H1 (cell line): ENCODE measurements around the gene SCAF1. TPM values are rescaled to one million over a fixed set of nuclear protein-coding genes. Genes with fewer than 3 reads are reported as not detected.

Experiments
- CTCF ChIA-PET: fragments of 300-600 bp; sonication (Branson Sonifier 250); formaldehyde crosslinking; loops from one replicate; lab custom pipeline; 2021; ENCODE audit not compliant: partially characterized antibody; lab: Charles Lee
- POLR2A ChIA-PET: fragments of 300-600 bp; sonication (Branson Sonifier 250); formaldehyde crosslinking; loops from one replicate; lab custom pipeline; 2021; ENCODE audit warnings: inconsistent platforms; ENCODE audit not compliant: partially characterized antibody; lab: Charles Lee
- DNase-seq, 2 experiments: peaks; one replicate each; pipeline versions ENCODE4 v3.0.0 to v3.0.0-alpha.2; 2010 to 2022; ENCODE audit warnings: low spot score in 2 of 2, low read depth in 1 of 2, mixed read lengths in 1 of 2
- FAIRE-seq: peaks from 2 replicates; lab custom pipeline; 2011; peaks lifted over from hg19 to GRCh38; lab: Jason Lieb, UNC
- H2AFZ ChIP-seq: 2 replicates; pipeline ENCODE4 v1.8.1; 2012; ENCODE audit warnings: low read length, inconsistent platforms
- H2AK5ac ChIP-seq: 2 replicates; pipeline ENCODE4 v1.6.1; 2013; ENCODE audit warnings: low read depth, low read length
- H2BK120ac ChIP-seq: replicated peaks from 2 replicates; pipeline ENCODE3; 2013; ENCODE audit warnings: low read depth, low read length, inconsistent platforms
- H2BK12ac ChIP-seq: 2 replicates; pipeline ENCODE4 v1.6.1; 2013; ENCODE audit warnings: low read depth, low read length
- H2BK15ac ChIP-seq: 2 replicates; pipeline ENCODE4 v1.6.1; 2013; ENCODE audit warnings: low read length
- H2BK20ac ChIP-seq: 2 replicates; pipeline ENCODE4 v1.6.1; 2013; ENCODE audit warnings: low read length
- H2BK5ac ChIP-seq: 2 replicates; pipeline ENCODE4 v1.6.1; 2013; ENCODE audit warnings: low read depth, low read length
- H3K14ac ChIP-seq: 2 replicates; pipeline ENCODE4 v1.6.1; 2013; ENCODE audit warnings: inconsistent platforms; ENCODE audit not compliant: insufficient read length
- H3K18ac ChIP-seq: 2 replicates; pipeline ENCODE4 v1.6.1; 2013; ENCODE audit warnings: low read length; ENCODE audit errors: extremely low read depth
- H3K23ac ChIP-seq: 2 replicates; pipeline ENCODE4 v1.6.1; 2013; ENCODE audit warnings: inconsistent platforms; ENCODE audit not compliant: insufficient read length
- H3K23me2 ChIP-seq: 2 replicates; pipeline ENCODE4 v1.6.1; 2013; ENCODE audit warnings: low read depth, low read length
- H3K27ac ChIP-seq: 2 replicates; pipeline ENCODE4 v1.6.1; 2011; ENCODE audit warnings: low read depth, low read length, inconsistent platforms
- H3K27me3 ChIP-seq, 4 experiments: replicated peaks in 1 of 4; 1 replicate in 1 of 4; 2 replicates in 3 of 4; pipeline versions ENCODE4 v1.6.1 to v1.8.1; 2011 to 2013; ENCODE audit warnings: low read length in 3 of 4, mild to moderate bottlenecking in 3 of 4, inconsistent platforms in 2 of 4, mixed read lengths in 2 of 4, moderate library complexity in 1 of 4; ENCODE audit not compliant: control insufficient read depth in 3 of 4, insufficient read depth in 3 of 4; ENCODE audit errors: extremely low read depth in 1 of 4
- H3K36me3 ChIP-seq, 4 experiments: 2 replicates each; pipeline versions ENCODE4 v1.6.1 to v1.8.1; 2011 to 2013; ENCODE audit warnings: mild to moderate bottlenecking in 4 of 4, low read length in 3 of 4, moderate library complexity in 2 of 4, control low read depth in 1 of 4, inconsistent platforms in 1 of 4; ENCODE audit not compliant: insufficient read depth in 4 of 4, control insufficient read depth in 2 of 4
- H3K4ac ChIP-seq: replicated peaks from 2 replicates; pipeline ENCODE3; 2013; ENCODE audit warnings: low read length, low read depth, mixed read lengths, inconsistent platforms; ENCODE audit not compliant: insufficient read length
- H3K4me1 ChIP-seq, 4 experiments: replicated peaks in 1 of 4; 1 replicate in 1 of 4; 2 replicates in 3 of 4; pipeline versions ENCODE4 v1.6.1 to v1.8.1; 2011 to 2013; ENCODE audit warnings: low read length in 3 of 4, inconsistent platforms in 2 of 4, mixed read lengths in 1 of 4; ENCODE audit not compliant: insufficient read depth in 4 of 4, control insufficient read depth in 3 of 4
- H3K4me2 ChIP-seq, 2 experiments: 2 replicates each; pipeline versions ENCODE4 v1.6.1 to v1.8.1; 2011 to 2013; ENCODE audit warnings: low read depth in 2 of 2, low read length in 2 of 2, control low read depth in 1 of 2, inconsistent platforms in 1 of 2, mild to moderate bottlenecking in 1 of 2; ENCODE audit not compliant: insufficient read depth in 1 of 2
- H3K4me3 ChIP-seq, 4 experiments: fragments of 200-600, 300-600 bp in 1 of 4; sonication (generic), shearing (Covaris generic), sonication (Bioruptor Twin) in 1 of 4; 2 replicates each; pipeline versions ENCODE4 v1.5.1 to v1.8.1; 2011 to 2016; ENCODE audit warnings: low read length in 4 of 4, low read depth in 3 of 4, control low read depth in 2 of 4, inconsistent platforms in 2 of 4, mild to moderate bottlenecking in 2 of 4, mixed read lengths in 1 of 4, moderate library complexity in 1 of 4; ENCODE audit not compliant: insufficient read depth in 2 of 4; ENCODE audit errors: extremely low read depth in 1 of 4
- H3K56ac ChIP-seq: replicated peaks from 2 replicates; pipeline ENCODE3; 2013; ENCODE audit warnings: low read depth, mild to moderate bottlenecking, mixed read lengths, low read length, inconsistent platforms; ENCODE audit not compliant: insufficient read length
- H3K79me1 ChIP-seq: 2 replicates; pipeline ENCODE4 v1.6.1; 2013; ENCODE audit warnings: low read depth, low read length, control low read depth
- H3K79me2 ChIP-seq, 2 experiments: 2 replicates each; pipeline versions ENCODE4 v1.6.1 to v1.8.1; 2012 to 2013; ENCODE audit warnings: low read length in 2 of 2, mild to moderate bottlenecking in 2 of 2, inconsistent platforms in 1 of 2; ENCODE audit not compliant: insufficient read depth in 2 of 2, control insufficient read depth in 1 of 2
- H3K9ac ChIP-seq, 4 experiments: replicated peaks in 1 of 4; 1 replicate in 1 of 4; 2 replicates in 3 of 4; pipeline versions ENCODE4 v1.6.1 to v1.8.1; 2011 to 2013; ENCODE audit warnings: low read depth in 3 of 4, low read length in 3 of 4, control low read depth in 2 of 4, mild to moderate bottlenecking in 2 of 4, moderate library complexity in 2 of 4, inconsistent platforms in 1 of 4; ENCODE audit errors: extremely low read depth in 1 of 4
- H3K9me3 ChIP-seq, 2 experiments: 2 replicates each; pipeline versions ENCODE4 v1.6.1 to v1.8.1; 2012 to 2013; ENCODE audit warnings: mild to moderate bottlenecking in 2 of 2, moderate library complexity in 2 of 2, control low read depth in 1 of 2, inconsistent platforms in 1 of 2, low read depth in 1 of 2, low read length in 1 of 2, mixed read lengths in 1 of 2; ENCODE audit not compliant: insufficient read depth in 2 of 2
- H4K20me1 ChIP-seq, 2 experiments: replicated peaks in 1 of 2; 2 replicates each; pipeline versions ENCODE3 to v1.8.1; 2011 to 2013; ENCODE audit warnings: inconsistent platforms in 2 of 2, low read length in 2 of 2, mild to moderate bottlenecking in 1 of 2; ENCODE audit not compliant: insufficient read depth in 2 of 2, control insufficient read depth in 1 of 2
- H4K5ac ChIP-seq: 2 replicates; pipeline ENCODE4 v1.6.1; 2013; ENCODE audit warnings: low read length, low read depth, mixed read lengths, inconsistent platforms; ENCODE audit not compliant: insufficient read length
- H4K8ac ChIP-seq: 2 replicates; pipeline ENCODE4 v1.8.0; 2013; ENCODE audit warnings: mild to moderate bottlenecking, moderate library complexity, low read length, inconsistent platforms; ENCODE audit not compliant: insufficient read depth; ENCODE audit errors: extremely low read depth
- H4K91ac ChIP-seq: replicated peaks from 2 replicates; pipeline ENCODE3; 2013; ENCODE audit warnings: low read length, mixed read lengths, inconsistent platforms; ENCODE audit not compliant: insufficient read length
- POLR2AphosphoS5 ChIP-seq: IDR thresholded peaks from 2 replicates; pipeline ENCODE4 v1.6.1; 2011; ENCODE audit warnings: low read depth, low read length
- TEAD4 ChIP-seq: IDR thresholded peaks from 2 replicates; pipeline ENCODE4 v1.6.1; 2012; ENCODE audit warnings: low read depth, low read length, inconsistent platforms, mixed read lengths
- WGBS, 2 experiments: shearing (Covaris generic) in 1 of 2; methylation state at CpG; one replicate each; pipeline versions ENCODE4 v1.1.6 to v1.1.7; 2013 to 2015; ENCODE audit warnings: low lambda C conversion rate in 2 of 2, mixed read lengths in 2 of 2, inconsistent platforms in 1 of 2, low coverage in 1 of 2, missing lambda C conversion rate in 1 of 2; ENCODE audit not compliant: insufficient replicate concordance in 2 of 2, insufficient coverage in 1 of 2, insufficient read length in 1 of 2; ENCODE audit errors: extremely low coverage in 1 of 2, missing lambda C conversion rate in 1 of 2; 5-methylcytosine and 5-hydroxymethylcytosine counted together
- polyA plus RNA-seq, 7 experiments: library from polyadenylated mRNA; depleted of rRNA in 3 of 7; stranded (reverse) in 5 of 7; unstranded in 2 of 7; fragments of >200 nt in 5 of 7; fragments of 200-250 nt in 2 of 7; gene quantifications; 1 replicate in 5 of 7; 2 replicates in 1 of 7; 4 replicates in 1 of 7; pipeline versions ENCODE4 v1.2.1 to v1.2.3, GENCODE V29; 2011 to 2013; ENCODE audit warnings: missing spikeins in 2 of 7, mixed read lengths in 2 of 7
- total RNA-seq: library from RNA; stranded (reverse); fragmentation: NEBNext Ultra II Directional; extraction: Animal tissue kit (Norgen Biotek cat#: 25700); gene quantifications from 2 replicates; pipeline ENCODE4 v1.2.1, GENCODE V29; 2021

SCAF1 gene
- total and polyA plus RNA-seq, 2 of the 8 experiments (the other 6 are each of a cell fraction or from before 2014, with no cell fraction given): 9.7 to 81.7 TPM

DNA sequence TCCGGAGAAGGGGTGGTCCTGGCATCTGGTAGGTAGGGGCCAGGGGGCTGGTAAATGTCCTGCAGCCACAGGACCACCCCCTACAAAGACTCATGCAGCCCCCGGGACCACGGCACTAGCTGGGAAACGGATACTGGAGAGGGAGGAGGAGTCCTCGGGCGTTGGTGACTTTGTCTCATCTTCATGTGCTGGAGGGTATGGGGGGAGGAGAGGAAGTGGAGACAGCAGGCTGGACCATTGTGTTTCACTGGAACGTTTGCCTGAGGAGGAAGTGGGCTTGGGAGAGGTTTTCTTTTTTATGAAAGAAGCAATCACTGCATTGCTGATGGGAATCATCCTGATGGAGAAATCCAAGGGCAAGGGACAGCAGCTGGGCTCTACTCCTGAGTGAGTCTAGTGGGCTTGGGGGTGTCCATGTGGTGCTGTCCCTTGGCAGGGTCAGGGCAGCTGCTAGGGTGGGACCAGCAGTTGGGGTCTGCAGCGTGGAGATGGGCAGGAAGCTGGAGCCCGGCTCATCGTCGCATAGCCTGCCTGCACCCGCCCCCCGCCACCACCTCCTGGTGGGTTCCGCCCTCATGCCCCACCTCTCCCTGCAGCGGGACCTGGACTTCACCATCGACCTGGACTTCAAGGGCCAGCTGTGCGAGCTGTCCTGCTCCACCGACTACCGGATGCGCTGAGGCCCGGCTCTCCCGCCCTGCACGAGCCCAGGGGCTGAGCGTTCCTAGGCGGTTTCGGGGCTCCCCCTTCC is 45.7 kb downstream of the SCAF1 start:
- Histone ChIP-seq H3K79me2 (peaks cover 0 to 10% of the 10 kb centered on the region in 2 experiments; a peak in 1 of 4 replicates), H3K4me1 (peaks cover 0 to 25% (median 15%) of the 10 kb centered on the region in 4 experiments; a peak in 6 of 7 replicates), H4K20me1 (peaks cover 20 to 37% of the 10 kb centered on the region in 2 experiments), H3K23ac (no peak overlapping the region), H3K79me1 (peaks cover 10% of the 10 kb centered on the region; the same call in 1 of the 2 replicates), H3K56ac (no peak overlapping the region), H2AK5ac (no peak overlapping the region), H3K4ac (no peak overlapping the region), H4K91ac (no peak overlapping the region), H3K9ac (no peak overlapping the region), H3K9me3 (no peaks in the 10 kb centered on the region), H3K4me2 (peak overlapping the region in 1 of 2 experiments; percentile 36; a peak in 2 of 4 replicates), H3K23me2 (peaks cover 20% of the 10 kb centered on the region), H2BK15ac (no peak overlapping the region), H2BK5ac (no peak overlapping the region; the same call in 1 of the 2 replicates), H2BK120ac (no peak overlapping the region), H3K18ac (peak overlapping the region; percentile 19; the same call in 1 of the 2 replicates), H2BK12ac (no peak overlapping the region), H3K27me3 (no peaks in the 10 kb centered on the region), H4K8ac (no peak overlapping the region), H2BK20ac (no peak overlapping the region), H3K36me3 (peaks cover 16 to 44% (median 29%) of the 10 kb centered on the region in 4 experiments), H3K27ac (no peak overlapping the region), H2AFZ (no peak overlapping the region), H4K5ac (no peak overlapping the region), H3K14ac (no peak overlapping the region), H3K4me3 (no peak overlapping the region)
- no peak for TF ChIP-seq TEAD4
- TF ChIP-seq POLR2AphosphoS5: peak; percentile 60
- WGBS, 2 experiments: 84% methylated on average over 20 of the region's 26 CpGs; no CpG with 5 or more reads in 1 of the 2 experiments
- POLR2A ChIA-PET: interaction anchor here (0.6 to 12.2 kb wide), 14 partner anchors 9 to 191 kb away, joined by 3 to 168 read pairs (median 4); partner anchors contain the start of genes PRMT1, PTOV1 and RPS11
- CTCF ChIA-PET: interaction anchor here (1.1 to 2.2 kb wide), 6 partner anchors 9 to 117 kb away, joined by 3 to 11 read pairs (median 4); no protein-coding TSS in a partner anchor
- DNase-seq (no peak), FAIRE-seq (no peak)
